Measurements from ENCODE around the gene UGT3A2.

DNA sequence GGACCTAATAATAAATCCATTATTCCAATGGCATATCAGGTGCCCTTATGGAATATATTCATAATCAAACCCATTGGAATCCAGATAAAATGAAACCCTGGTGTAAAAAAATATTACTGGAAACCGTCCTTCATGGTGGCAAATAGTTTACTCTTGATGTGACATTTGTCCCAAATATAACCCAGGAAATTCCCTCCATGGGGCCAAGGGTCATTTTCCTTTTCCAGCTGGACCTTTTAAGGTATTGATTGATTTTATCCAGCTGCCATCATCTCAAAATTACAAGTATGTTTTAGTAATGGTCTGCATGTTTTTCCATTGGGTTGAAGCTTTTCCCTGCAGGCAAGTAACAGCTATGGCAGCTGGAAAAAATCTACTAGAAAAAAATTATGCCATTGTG, 67.1 kb downstream of the UGT3A2 start:
- TF ChIP-seq, protein P1, sequence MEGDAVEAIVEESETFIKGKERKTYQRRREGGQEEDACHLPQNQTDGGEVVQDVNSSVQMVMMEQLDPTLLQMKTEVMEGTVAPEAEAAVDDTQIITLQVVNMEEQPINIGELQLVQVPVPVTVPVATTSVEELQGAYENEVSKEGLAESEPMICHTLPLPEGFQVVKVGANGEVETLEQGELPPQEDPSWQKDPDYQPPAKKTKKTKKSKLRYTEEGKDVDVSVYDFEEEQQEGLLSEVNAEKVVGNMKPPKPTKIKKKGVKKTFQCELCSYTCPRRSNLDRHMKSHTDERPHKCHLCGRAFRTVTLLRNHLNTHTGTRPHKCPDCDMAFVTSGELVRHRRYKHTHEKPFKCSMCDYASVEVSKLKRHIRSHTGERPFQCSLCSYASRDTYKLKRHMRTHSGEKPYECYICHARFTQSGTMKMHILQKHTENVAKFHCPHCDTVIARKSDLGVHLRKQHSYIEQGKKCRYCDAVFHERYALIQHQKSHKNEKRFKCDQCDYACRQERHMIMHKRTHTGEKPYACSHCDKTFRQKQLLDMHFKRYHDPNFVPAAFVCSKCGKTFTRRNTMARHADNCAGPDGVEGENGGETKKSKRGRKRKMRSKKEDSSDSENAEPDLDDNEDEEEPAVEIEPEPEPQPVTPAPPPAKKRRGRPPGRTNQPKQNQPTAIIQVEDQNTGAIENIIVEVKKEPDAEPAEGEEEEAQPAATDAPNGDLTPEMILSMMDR (IDR thresholded peaks at IDR 0.05): no peak
- TF ChIP-seq POLR2A (IDR thresholded peaks at IDR 0.05): no peak

All from Peyer's patch (tissue), 4 donors.